Measurements from ENCODE around the gene SLC4A4.

The SLC4A4 gene

GRCh38 chr4:71453531-71453930, 114.7 kb downstream of the SLC4A4 start:
- no peaks in the 10 kb centered on the region for H3K27me3 ChIP-seq (ENCODE audit: control insufficient read depth in 1 of 2, insufficient read depth in 2 of 2, low read length in 2 of 2)
- H3K9me3 ChIP-seq (ENCODE audit: control insufficient read depth in 1 of 2, low read length in 2 of 2) = no peaks in the 10 kb centered on the region
- no peak overlapping the region for H3K9ac ChIP-seq (ENCODE audit: low read depth in 1 of 2, low read length in 2 of 2)
- H3K4me1 ChIP-seq (ENCODE audit: control insufficient read depth in 1 of 2, insufficient read depth in 2 of 2, low read length in 2 of 2) = no peaks in the 10 kb centered on the region
- H3K27ac ChIP-seq (ENCODE audit: low read depth, low read length) = no peak overlapping the region
- no peak overlapping the region for H3K4me3 ChIP-seq (ENCODE audit: low read depth in 1 of 2, low read length in 2 of 2)
- peaks cover 7 to 14% of the 10 kb centered on the region in 2 donors for H3K36me3 ChIP-seq (ENCODE audit: control insufficient read depth in 1 of 2, insufficient read depth in 2 of 2, low read length in 2 of 2)

GRCh38 chr4:71456841-71457240, 118.0 kb downstream of the SLC4A4 start:
- H3K27ac ChIP-seq (ENCODE audit: low read depth, low read length) = no peak overlapping the region
- H3K27me3 ChIP-seq (ENCODE audit: control insufficient read depth in 1 of 2, insufficient read depth in 2 of 2, low read length in 2 of 2) = no peaks in the 10 kb centered on the region
- H3K4me3 ChIP-seq (ENCODE audit: low read depth in 1 of 2, low read length in 2 of 2) = no peak overlapping the region
- no peaks in the 10 kb centered on the region for H3K9me3 ChIP-seq (ENCODE audit: control insufficient read depth in 1 of 2, low read length in 2 of 2)
- no peak overlapping the region for H3K9ac ChIP-seq (ENCODE audit: low read depth in 1 of 2, low read length in 2 of 2)
- H3K4me1 ChIP-seq (ENCODE audit: control insufficient read depth in 1 of 2, insufficient read depth in 2 of 2, low read length in 2 of 2) = no peaks in the 10 kb centered on the region
- H3K36me3 ChIP-seq (ENCODE audit: control insufficient read depth in 1 of 2, insufficient read depth in 2 of 2, low read length in 2 of 2) = peaks cover 7 to 14% of the 10 kb centered on the region in 2 donors

- Histone ChIP-seq H3K4me1 (ENCODE audit: control insufficient read depth in 1 of 2, insufficient read depth in 2 of 2, low read length in 2 of 2) (no peaks in the 10 kb centered on the region), H3K27ac (ENCODE audit: low read depth, low read length) (no peak overlapping the region), H3K27me3 (ENCODE audit: control insufficient read depth in 1 of 2, insufficient read depth in 2 of 2, low read length in 2 of 2) (no peaks in the 10 kb centered on the region), H3K36me3 (ENCODE audit: control insufficient read depth in 1 of 2, insufficient read depth in 2 of 2, low read length in 2 of 2) (peaks cover under 1 to 5% of the 10 kb centered on the region in 2 donors), H3K9ac (ENCODE audit: low read depth in 1 of 2, low read length in 2 of 2) (no peak overlapping the region), H3K4me3 (ENCODE audit: low read depth in 1 of 2, low read length in 2 of 2) (no peak overlapping the region), H3K9me3 (ENCODE audit: control insufficient read depth in 1 of 2, low read length in 2 of 2) (no peaks in the 10 kb centered on the region)
Observed at GRCh38 chr4:71460371-71460770, 121.6 kb downstream of the SLC4A4 start.

- H3K9me3 ChIP-seq (ENCODE audit: control insufficient read depth in 1 of 2, low read length in 2 of 2) = no peaks in the 10 kb centered on the region
- no peaks in the 10 kb centered on the region for H3K4me1 ChIP-seq (ENCODE audit: control insufficient read depth in 1 of 2, insufficient read depth in 2 of 2, low read length in 2 of 2)
- H3K27ac ChIP-seq (ENCODE audit: low read depth, low read length) = no peak overlapping the region
- peaks cover under 1 to 4% of the 10 kb centered on the region in 2 donors for H3K36me3 ChIP-seq (ENCODE audit: control insufficient read depth in 1 of 2, insufficient read depth in 2 of 2, low read length in 2 of 2)
- no peak overlapping the region for H3K9ac ChIP-seq (ENCODE audit: low read depth in 1 of 2, low read length in 2 of 2)
- H3K4me3 ChIP-seq (ENCODE audit: low read depth in 1 of 2, low read length in 2 of 2) = no peak overlapping the region
- H3K27me3 ChIP-seq (ENCODE audit: control insufficient read depth in 1 of 2, insufficient read depth in 2 of 2, low read length in 2 of 2) = no peaks in the 10 kb centered on the region
Observed at GRCh38 chr4:71461422-71461821, 122.6 kb downstream of the SLC4A4 start.

- no peak overlapping the region for H3K27ac ChIP-seq (ENCODE audit: low read depth, low read length)
- H3K4me1 ChIP-seq (ENCODE audit: control insufficient read depth in 1 of 2, insufficient read depth in 2 of 2, low read length in 2 of 2) = no peaks in the 10 kb centered on the region
- no peaks in the 10 kb centered on the region for H3K9me3 ChIP-seq (ENCODE audit: control insufficient read depth in 1 of 2, low read length in 2 of 2)
- no peak overlapping the region for H3K4me3 ChIP-seq (ENCODE audit: low read depth in 1 of 2, low read length in 2 of 2)
- H3K27me3 ChIP-seq (ENCODE audit: control insufficient read depth in 1 of 2, insufficient read depth in 2 of 2, low read length in 2 of 2) = no peaks in the 10 kb centered on the region
- H3K9ac ChIP-seq (ENCODE audit: low read depth in 1 of 2, low read length in 2 of 2) = no peak overlapping the region
- peaks cover 0 to 17% of the 10 kb centered on the region in 2 donors for H3K36me3 ChIP-seq (ENCODE audit: control insufficient read depth in 1 of 2, insufficient read depth in 2 of 2, low read length in 2 of 2)
Observed at GRCh38 chr4:71466775-71467174, 128.0 kb downstream of the SLC4A4 start.

GRCh38 chr4:71468116-71468710, 129.4 kb downstream of the SLC4A4 start:
- no peaks in the 10 kb centered on the region for H3K4me1 ChIP-seq (ENCODE audit: control insufficient read depth in 1 of 2, insufficient read depth in 2 of 2, low read length in 2 of 2)
- H3K27ac ChIP-seq (ENCODE audit: low read depth, low read length) = no peak overlapping the region
- peaks cover 0 to 25% of the 10 kb centered on the region in 2 donors for H3K36me3 ChIP-seq (ENCODE audit: control insufficient read depth in 1 of 2, insufficient read depth in 2 of 2, low read length in 2 of 2)
- H3K4me3 ChIP-seq (ENCODE audit: low read depth in 1 of 2, low read length in 2 of 2) = no peak overlapping the region
- H3K9ac ChIP-seq (ENCODE audit: low read depth in 1 of 2, low read length in 2 of 2) = no peak overlapping the region
- H3K27me3 ChIP-seq (ENCODE audit: control insufficient read depth in 1 of 2, insufficient read depth in 2 of 2, low read length in 2 of 2) = no peaks in the 10 kb centered on the region
- H3K9me3 ChIP-seq (ENCODE audit: control insufficient read depth in 1 of 2, low read length in 2 of 2) = no peaks in the 10 kb centered on the region

- Histone ChIP-seq H3K9ac (ENCODE audit: low read depth in 1 of 2, low read length in 2 of 2) (no peak overlapping the region), H3K9me3 (ENCODE audit: control insufficient read depth in 1 of 2, low read length in 2 of 2) (no peaks in the 10 kb centered on the region), H3K36me3 (ENCODE audit: control insufficient read depth in 1 of 2, insufficient read depth in 2 of 2, low read length in 2 of 2) (peaks cover 0 to 34% of the 10 kb centered on the region in 2 donors), H3K27me3 (ENCODE audit: control insufficient read depth in 1 of 2, insufficient read depth in 2 of 2, low read length in 2 of 2) (no peaks in the 10 kb centered on the region), H3K4me1 (ENCODE audit: control insufficient read depth in 1 of 2, insufficient read depth in 2 of 2, low read length in 2 of 2) (no peaks in the 10 kb centered on the region), H3K27ac (ENCODE audit: low read depth, low read length) (no peak overlapping the region), H3K4me3 (ENCODE audit: low read depth in 1 of 2, low read length in 2 of 2) (no peak overlapping the region)
Observed at GRCh38 chr4:71469541-71469940, 130.7 kb downstream of the SLC4A4 start.

GRCh38 chr4:71470524-71470923, 131.7 kb downstream of the SLC4A4 start:
- no peaks in the 10 kb centered on the region for H3K9me3 ChIP-seq (ENCODE audit: control insufficient read depth in 1 of 2, low read length in 2 of 2)
- H3K27ac ChIP-seq (ENCODE audit: low read depth, low read length) = no peak overlapping the region

GRCh38 chr4:71472946-71473345, 134.1 kb downstream of the SLC4A4 start:
- H3K4me1 ChIP-seq (ENCODE audit: control insufficient read depth in 1 of 2, insufficient read depth in 2 of 2, low read length in 2 of 2) = no peaks in the 10 kb centered on the region
- peaks cover 0 to 24% of the 10 kb centered on the region in 2 donors for H3K36me3 ChIP-seq (ENCODE audit: control insufficient read depth in 1 of 2, insufficient read depth in 2 of 2, low read length in 2 of 2)
- no peak overlapping the region for H3K27ac ChIP-seq (ENCODE audit: low read depth, low read length)
- no peak overlapping the region for H3K9ac ChIP-seq (ENCODE audit: low read depth in 1 of 2, low read length in 2 of 2)
- H3K27me3 ChIP-seq (ENCODE audit: control insufficient read depth in 1 of 2, insufficient read depth in 2 of 2, low read length in 2 of 2) = no peaks in the 10 kb centered on the region
- no peaks in the 10 kb centered on the region for H3K9me3 ChIP-seq (ENCODE audit: control insufficient read depth in 1 of 2, low read length in 2 of 2)
- H3K4me3 ChIP-seq (ENCODE audit: low read depth in 1 of 2, low read length in 2 of 2) = no peak overlapping the region

More at GRCh38 chr4:71470524-71470923, 131.7 kb downstream of the SLC4A4 start:
- H3K9ac ChIP-seq (ENCODE audit: low read depth in 1 of 2, low read length in 2 of 2) = no peak overlapping the region
- no peaks in the 10 kb centered on the region for H3K4me1 ChIP-seq (ENCODE audit: control insufficient read depth in 1 of 2, insufficient read depth in 2 of 2, low read length in 2 of 2)
- no peaks in the 10 kb centered on the region for H3K27me3 ChIP-seq (ENCODE audit: control insufficient read depth in 1 of 2, insufficient read depth in 2 of 2, low read length in 2 of 2)
- peaks cover 0 to 34% of the 10 kb centered on the region in 2 donors for H3K36me3 ChIP-seq (ENCODE audit: control insufficient read depth in 1 of 2, insufficient read depth in 2 of 2, low read length in 2 of 2)
- H3K4me3 ChIP-seq (ENCODE audit: low read depth in 1 of 2, low read length in 2 of 2) = no peak overlapping the region

- Histone ChIP-seq H3K27ac (ENCODE audit: low read depth, low read length) (no peak overlapping the region), H3K4me3 (ENCODE audit: low read depth in 1 of 2, low read length in 2 of 2) (no peak overlapping the region), H3K36me3 (ENCODE audit: control insufficient read depth in 1 of 2, insufficient read depth in 2 of 2, low read length in 2 of 2) (peaks cover 0 to 24% of the 10 kb centered on the region in 2 donors), H3K9ac (ENCODE audit: low read depth in 1 of 2, low read length in 2 of 2) (no peak overlapping the region), H3K27me3 (ENCODE audit: control insufficient read depth in 1 of 2, insufficient read depth in 2 of 2, low read length in 2 of 2) (no peaks in the 10 kb centered on the region), H3K4me1 (ENCODE audit: control insufficient read depth in 1 of 2, insufficient read depth in 2 of 2, low read length in 2 of 2) (no peaks in the 10 kb centered on the region), H3K9me3 (ENCODE audit: control insufficient read depth in 1 of 2, low read length in 2 of 2) (no peaks in the 10 kb centered on the region)
Observed at GRCh38 chr4:71473541-71474240, 134.9 kb downstream of the SLC4A4 start.
